Right lobe of liver (tissue), 6 donors: Measurements from ENCODE around the gene APIP. TPM values are rescaled to one million over a fixed set of nuclear protein-coding genes. Genes with fewer than 3 reads are reported as not detected.

Source experiments
- ATAC-seq, 4 donors: fragments of 200-7000 bp; cut with Tn5 transposase; one replicate each; pipeline ENCODE4 v1.9.1; 2020; ENCODE audit warnings: mild to moderate bottlenecking in 4 of 4, moderate library complexity in 4 of 4
- DNase-seq, 3 donors: peaks; one replicate each; pipeline ENCODE4 v3.0.0-alpha.2; 2020
- H3K27ac ChIP-seq, 3 donors: fragments of 200-600 bp; one replicate each; pipeline ENCODE4 v1.8.0; 2022
- H3K27me3 ChIP-seq, 2 donors: fragments of 200-600 bp; one replicate each; pipeline ENCODE4 v1.8.0; 2022
- H3K36me3 ChIP-seq, 4 donors: fragments of 200-600 bp; sonication (generic) in 1 of 4; one replicate each; pipeline versions ENCODE4 v1.5.1 to v1.8.0; 2017 to 2022; ENCODE audit warnings: control low read depth in 1 of 4
- H3K4me1 ChIP-seq, 4 donors: fragments of 200-600 bp; sonication (generic) in 1 of 4; one replicate each; pipeline versions ENCODE4 v1.5.1 to v1.8.0; 2017 to 2022; ENCODE audit warnings: control low read depth in 1 of 4
- H3K4me3 ChIP-seq, 3 donors: fragments of 200-600 bp; one replicate each; pipeline ENCODE4 v1.8.0; 2022
- H3K9me3 ChIP-seq, 4 donors: fragments of 200-600 bp; sonication (generic) in 1 of 4; one replicate each; pipeline versions ENCODE4 v1.5.1 to v1.8.0; 2017 to 2022; ENCODE audit warnings: control low read depth in 1 of 4
- CTCF ChIP-seq, 4 donors: fragments of 200-600 bp in 3 of 4; fragments of 450-650 bp in 1 of 4; IDR thresholded peaks; one replicate each; pipeline versions ENCODE4 v1.5.1 to v1.8.0; 2016 to 2022; ENCODE audit warnings: antibody characterized with exemption in 4 of 4, mild to moderate bottlenecking in 2 of 4
- POLR2A ChIP-seq: fragments of 450-650 bp; IDR thresholded peaks from one replicate; pipeline ENCODE4 v1.6.1; 2017; ENCODE audit warnings: antibody characterized with exemption, mild to moderate bottlenecking
- WGBS: methylation state at CpG from one replicate; pipeline ENCODE4 v1.1.6; 2018; ENCODE audit warnings: low coverage, low lambda C conversion rate; ENCODE audit not compliant: insufficient coverage; ENCODE audit errors: missing lambda C conversion rate; 5-methylcytosine and 5-hydroxymethylcytosine counted together
- intact Hi-C, 2 donors: fragments of 100-400 bp; cut with DNase I; formaldehyde crosslinking; loops; one replicate each; pipeline versions ENCODE4 v1.11.2 to v1.14.1; 2022
- total RNA-seq, 6 experiments: library from RNA; depleted of rRNA in 2 of 6; stranded (reverse); fragments of >200 nt in 2 of 6; fragmentation: NEBNext Ultra II Directional in 3 of 6; extraction: Animal tissue kit (Norgen Biotek cat#: 25700) in 3 of 6; gene quantifications; one replicate each; pipeline versions ENCODE4 v1.1.0 to v1.2.4, GENCODE V29; 2016 to 2023
- donor health status: DM: no; HTN: yes; CAD: no.
- donor health status: DM: no; HTN: no; CAD: no.
- donor health status: DM: no; HTN: no; CAD: no.
- donor health status: DM: no; HTN: yes; CAD: no.
- donor health status: DM: no; HTN: yes; CAD: no.

Gene APIP
- total RNA-seq, 6 experiments from 2014 or later: 9.4 to 19.7 (median 14.5) TPM

- Histone ChIP-seq H3K4me1 (peaks cover 0 to 7% (median 0%) of the 10 kb centered on the region in 4 donors), H3K36me3 (no peaks in the 10 kb centered on the region), H3K4me3 (no peak overlapping the region), H3K27ac (no peak overlapping the region), H3K9me3 (no peaks in the 10 kb centered on the region), H3K27me3 (no peaks in the 10 kb centered on the region)
- DNase-seq: no peak
- ATAC-seq: no peak
- intact Hi-C loops: no loop called here
- 78% methylated on average over 3 of the region's 3 CpGs for WGBS
- no peak for TF ChIP-seq POLR2A
- TF ChIP-seq CTCF (IDR thresholded peaks at IDR 0.05): no peak
These were observed 38.7 kb downstream of the APIP start for GRCh38 chr11:34877375-34877975.

GRCh38 chr11:34874202-34874601, 42.0 kb downstream of the APIP start:
- 56% methylated on average over 4 of the region's 4 CpGs for WGBS
- Histone ChIP-seq H3K4me3 (no peak overlapping the region), H3K4me1 (peaks cover 0 to 7% (median 0%) of the 10 kb centered on the region in 4 donors), H3K9me3 (no peaks in the 10 kb centered on the region), H3K27me3 (no peaks in the 10 kb centered on the region), H3K36me3 (no peaks in the 10 kb centered on the region), H3K27ac (no peak overlapping the region)
- no peak for TF ChIP-seq CTCF (IDR thresholded peaks at IDR 0.05)
- no peak for TF ChIP-seq POLR2A
- ATAC-seq (peak; percentile 58 to 90 (median 72)), DNase-seq (peak in 2 of 3 donors; percentile 63 to 65)
- intact Hi-C loops: no loop called here

- H3K4me3 ChIP-seq: no peak overlapping the region
- no peaks in the 10 kb centered on the region for H3K36me3 ChIP-seq
- H3K27ac ChIP-seq: no peak overlapping the region
- no peaks in the 10 kb centered on the region for H3K9me3 ChIP-seq
- 85% methylated on average over 3 of the region's 5 CpGs for WGBS
- peaks cover 0 to 7% (median 0%) of the 10 kb centered on the region in 4 donors for H3K4me1 ChIP-seq
- no peaks in the 10 kb centered on the region for H3K27me3 ChIP-seq
- intact Hi-C loops: no loop called here
- ATAC-seq (no peak), DNase-seq (no peak)
- no peak for TF ChIP-seq CTCF (IDR thresholded peaks at IDR 0.05)
- no peak for TF ChIP-seq POLR2A
These were observed 45.5 kb downstream of the APIP start for GRCh38 chr11:34870548-34871196.

GRCh38 chr11:34869425-34869824, 46.8 kb downstream of the APIP start:
- Histone ChIP-seq H3K36me3 (no peaks in the 10 kb centered on the region), H3K27me3 (no peaks in the 10 kb centered on the region), H3K27ac (no peak overlapping the region), H3K4me3 (no peak overlapping the region), H3K4me1 (peaks cover 0 to 7% (median 0%) of the 10 kb centered on the region in 4 donors), H3K9me3 (no peaks in the 10 kb centered on the region)
- ATAC-seq (no peak), DNase-seq (no peak)
- WGBS: 71% methylated on average over 3 of the region's 3 CpGs
- intact Hi-C loops: no loop called here
- no peak for TF ChIP-seq CTCF (IDR thresholded peaks at IDR 0.05)
- TF ChIP-seq POLR2A: no peak
